CD4-positive, alpha-beta T cell (primary cell): ENCODE data around the gene SPESP1. TPM values are rescaled to one million over a fixed set of nuclear protein-coding genes. Genes with fewer than 3 reads are reported as not detected.

Experiments used
- ATAC-seq: fragments of 200-7000 bp; cut with Tn5 transposase; one replicate; pipeline ENCODE4 v1.10.0; 2022; ENCODE audit warnings: mild to moderate bottlenecking; ENCODE audit not compliant: poor library complexity
- CTCF ChIA-PET: fragments of 350-600 bp; sonication (Branson Sonifier 250); formaldehyde crosslinking; loops from one replicate; lab custom pipeline; 2021; ENCODE audit warnings: antibody characterized with exemption, inconsistent platforms; lab: Charles Lee
- POLR2A ChIA-PET: fragments of 350-600 bp; sonication (Branson Sonifier 250); formaldehyde crosslinking; loops from one replicate; lab custom pipeline; 2021; ENCODE audit warnings: antibody characterized with exemption, inconsistent platforms; lab: Charles Lee
- DNase-seq, 14 experiments: peaks; one replicate each; pipeline ENCODE4 v3.0.0-alpha.2; 2013 to 2020; ENCODE audit warnings: mixed read lengths in 2 of 14
- H3K27ac ChIP-seq, 2 donors: one replicate each; pipeline versions ENCODE4 v1.5.1 to v1.7.0; 2013; ENCODE audit warnings: low read length in 2 of 2, low read depth in 1 of 2, mild to moderate bottlenecking in 1 of 2
- H3K27me3 ChIP-seq, 2 experiments: 1 replicate in 1 of 2; 2 replicates in 1 of 2; pipeline versions ENCODE4 v1.6.1 to v1.7.0; 2013; ENCODE audit warnings: low read length in 2 of 2, control low read depth in 1 of 2, mild to moderate bottlenecking in 1 of 2, moderate library complexity in 1 of 2; ENCODE audit not compliant: insufficient read depth in 2 of 2, control insufficient read depth in 1 of 2
- H3K36me3 ChIP-seq: one replicate; pipeline ENCODE4 v1.6.1; 2013; ENCODE audit warnings: low read length, control low read depth; ENCODE audit not compliant: insufficient read depth
- H3K4me1 ChIP-seq: one replicate; pipeline ENCODE4 v1.6.1; 2013; ENCODE audit warnings: low read length, control low read depth; ENCODE audit not compliant: insufficient read depth
- H3K4me3 ChIP-seq: one replicate; pipeline ENCODE4 v1.5.1; 2013; ENCODE audit warnings: mild to moderate bottlenecking, low read length, moderate library complexity
- H3K9me3 ChIP-seq, 2 experiments: 1 replicate in 1 of 2; 2 replicates in 1 of 2; pipeline versions ENCODE4 v1.6.1 to v1.7.0; 2013; ENCODE audit warnings: low read length in 2 of 2, mild to moderate bottlenecking in 2 of 2, control low read depth in 1 of 2, moderate library complexity in 1 of 2; ENCODE audit not compliant: control insufficient read depth in 1 of 2, insufficient read depth in 1 of 2
- H3K27ac Mint-ChIP-seq: one replicate; pipeline ENCODE4 v1.8.0; 2020; ENCODE audit warnings: mixed read lengths
- H3K27me3 Mint-ChIP-seq: one replicate; pipeline ENCODE4 v1.8.0; 2021; ENCODE audit warnings: mixed read lengths
- H3K36me3 Mint-ChIP-seq: one replicate; pipeline ENCODE4 v1.8.0; 2021; ENCODE audit warnings: low read depth, mixed read lengths
- H3K4me1 Mint-ChIP-seq: one replicate; pipeline ENCODE4 v1.8.0; 2021; ENCODE audit warnings: low read depth, mixed read lengths
- H3K4me3 Mint-ChIP-seq: one replicate; pipeline ENCODE4 v1.8.0; 2020; ENCODE audit warnings: mild to moderate bottlenecking, mixed read lengths
- H3K9me3 Mint-ChIP-seq: one replicate; pipeline ENCODE4 v1.8.0; 2020; ENCODE audit warnings: mixed read lengths
- intact Hi-C, 2 experiments: fragments of 100-400 bp; cut with DNase I in 1 of 2; cut with micrococcal nuclease in 1 of 2; formaldehyde crosslinking; loops; one replicate each; pipeline versions ENCODE4 v1.15.1 to v1.9.0; 2023 to 2025; cut with DNase I, micrococcal nuclease
- total RNA-seq, 174 experiments: library from RNA in 2 of 174; stranded (reverse) in 2 of 174; gene quantifications; one replicate each; pipeline ENCODE4 v1.2.3 and lab custom pipeline; 2021 to 2026
- TF ChIP-seq, protein P1 (sequence below): fragments of 200-600 bp; IDR thresholded peaks from one replicate; pipeline ENCODE4 v1.8.0; 2022; ENCODE audit warnings: antibody characterized with exemption, mild to moderate bottlenecking

The SPESP1 gene
- total RNA-seq, 2 experiments from 2014 or later = not detected

DNA sequence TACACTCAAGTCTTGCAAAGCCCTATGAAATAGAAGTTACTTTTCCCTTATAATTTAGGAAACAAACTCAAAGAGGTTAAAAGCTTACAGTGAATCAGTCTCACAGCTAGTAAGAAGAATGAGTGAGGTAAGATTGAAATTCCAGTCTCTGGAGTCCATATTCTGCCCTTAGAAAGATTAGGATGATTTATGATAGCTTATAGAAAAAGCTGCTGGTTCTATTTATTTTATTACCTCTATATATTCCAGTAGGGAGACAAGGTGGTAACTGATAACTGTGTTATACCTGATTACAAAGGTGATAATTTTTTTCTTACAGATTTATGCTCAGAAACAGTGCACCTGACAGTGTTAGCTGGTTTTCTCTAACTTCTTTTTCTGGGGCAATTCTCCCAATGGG is 34.1 kb upstream of the SPESP1 start:
- H3K4me1 ChIP-seq = no peaks in the 10 kb centered on the region
- peaks cover 31% of the 10 kb centered on the region for H3K27me3 Mint-ChIP-seq
- H3K27ac Mint-ChIP-seq = no peak overlapping the region
- H3K27ac ChIP-seq = no peak overlapping the region
- H3K9me3 Mint-ChIP-seq = no peaks in the 10 kb centered on the region
- H3K4me1 Mint-ChIP-seq = no peaks in the 10 kb centered on the region
- no peak overlapping the region for H3K4me3 Mint-ChIP-seq
- H3K27me3 ChIP-seq = peaks cover 0 to 7% of the 10 kb centered on the region in 2 experiments
- ChIA-PET POLR2A (no interaction called here), CTCF (no interaction called here)
- no peaks in the 10 kb centered on the region for H3K36me3 Mint-ChIP-seq
- intact Hi-C loops = no loop called here
- TF ChIP-seq, protein P1, sequence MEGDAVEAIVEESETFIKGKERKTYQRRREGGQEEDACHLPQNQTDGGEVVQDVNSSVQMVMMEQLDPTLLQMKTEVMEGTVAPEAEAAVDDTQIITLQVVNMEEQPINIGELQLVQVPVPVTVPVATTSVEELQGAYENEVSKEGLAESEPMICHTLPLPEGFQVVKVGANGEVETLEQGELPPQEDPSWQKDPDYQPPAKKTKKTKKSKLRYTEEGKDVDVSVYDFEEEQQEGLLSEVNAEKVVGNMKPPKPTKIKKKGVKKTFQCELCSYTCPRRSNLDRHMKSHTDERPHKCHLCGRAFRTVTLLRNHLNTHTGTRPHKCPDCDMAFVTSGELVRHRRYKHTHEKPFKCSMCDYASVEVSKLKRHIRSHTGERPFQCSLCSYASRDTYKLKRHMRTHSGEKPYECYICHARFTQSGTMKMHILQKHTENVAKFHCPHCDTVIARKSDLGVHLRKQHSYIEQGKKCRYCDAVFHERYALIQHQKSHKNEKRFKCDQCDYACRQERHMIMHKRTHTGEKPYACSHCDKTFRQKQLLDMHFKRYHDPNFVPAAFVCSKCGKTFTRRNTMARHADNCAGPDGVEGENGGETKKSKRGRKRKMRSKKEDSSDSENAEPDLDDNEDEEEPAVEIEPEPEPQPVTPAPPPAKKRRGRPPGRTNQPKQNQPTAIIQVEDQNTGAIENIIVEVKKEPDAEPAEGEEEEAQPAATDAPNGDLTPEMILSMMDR = no peak
- ATAC-seq (no peak), DNase-seq (no peak)
- no peaks in the 10 kb centered on the region for H3K9me3 ChIP-seq
- no peak overlapping the region for H3K4me3 ChIP-seq
- no peaks in the 10 kb centered on the region for H3K36me3 ChIP-seq

DNA sequence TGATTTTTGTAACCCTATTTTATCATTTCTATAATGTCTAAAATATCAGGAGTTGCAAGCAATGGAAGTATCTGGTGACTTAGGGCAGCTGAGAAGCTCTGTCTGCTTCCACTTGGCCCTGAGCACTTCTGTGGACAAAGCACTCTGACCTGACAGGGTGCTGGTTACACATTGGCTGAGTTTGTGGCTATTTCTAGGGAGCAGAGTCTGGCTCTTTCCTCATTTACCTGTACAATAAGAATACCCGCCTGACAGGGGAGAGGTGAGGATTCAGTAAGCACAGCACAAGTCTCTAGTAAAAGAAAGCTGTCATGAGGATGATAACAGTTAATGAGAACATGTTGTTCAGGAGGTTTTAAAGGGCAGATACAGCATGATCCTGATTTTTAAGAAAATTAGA is 33.3 kb upstream of the SPESP1 start:
- Histone ChIP-seq H3K9me3 (no peaks in the 10 kb centered on the region), H3K27me3 (peaks cover under 1 to 7% of the 10 kb centered on the region in 2 experiments), H3K4me1 (no peaks in the 10 kb centered on the region), H3K36me3 (no peaks in the 10 kb centered on the region), H3K27ac (no peak overlapping the region), H3K4me3 (no peak overlapping the region)
- Mint-ChIP-seq H3K36me3 (no peaks in the 10 kb centered on the region), H3K9me3 (no peaks in the 10 kb centered on the region), H3K4me1 (no peaks in the 10 kb centered on the region), H3K4me3 (no peak overlapping the region), H3K27me3 (peaks cover 37% of the 10 kb centered on the region), H3K27ac (no peak overlapping the region)
- DNase-seq (no peak), ATAC-seq (no peak)
- ChIA-PET POLR2A (no interaction called here), CTCF (no interaction called here)
- TF ChIP-seq, protein P1 = no peak
- intact Hi-C loops = no loop called here

DNA sequence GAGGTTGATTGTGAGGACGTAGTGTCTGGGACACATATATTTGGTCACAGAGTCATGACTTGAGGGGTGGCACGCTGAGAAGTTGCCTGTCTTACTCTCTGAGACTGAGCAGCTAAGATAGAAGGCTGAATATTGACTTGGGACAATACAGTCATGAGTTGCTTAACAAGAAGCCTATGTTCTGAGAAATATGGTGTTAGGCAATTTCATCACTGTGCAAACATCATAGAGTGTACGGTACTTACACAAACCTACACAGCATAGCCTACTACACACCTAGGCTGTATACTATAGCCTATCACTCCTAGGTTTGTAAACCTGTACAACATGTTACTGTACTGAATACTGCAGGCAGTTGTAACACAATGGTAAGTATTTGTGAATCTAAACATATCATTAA is 30.3 kb upstream of the SPESP1 start:
- intact Hi-C loops = no loop called here

More for the DNA sequence above, 30.3 kb upstream of the SPESP1 start:
- H3K27ac ChIP-seq = no peak overlapping the region
- H3K4me3 Mint-ChIP-seq = no peak overlapping the region
- ChIA-PET CTCF (no interaction called here), POLR2A (no interaction called here)
- no peak for ATAC-seq
- H3K9me3 ChIP-seq = no peaks in the 10 kb centered on the region
- no peaks in the 10 kb centered on the region for H3K4me1 ChIP-seq
- H3K27me3 Mint-ChIP-seq = peaks cover 36% of the 10 kb centered on the region
- no peak overlapping the region for H3K27ac Mint-ChIP-seq
- H3K4me3 ChIP-seq = no peak overlapping the region
- H3K36me3 Mint-ChIP-seq = no peaks in the 10 kb centered on the region
- TF ChIP-seq, protein P1 = no peak
- H3K9me3 Mint-ChIP-seq = no peaks in the 10 kb centered on the region
- H3K36me3 ChIP-seq = no peaks in the 10 kb centered on the region
- H3K27me3 ChIP-seq = peaks cover 2 to 4% of the 10 kb centered on the region in 2 experiments
- no peaks in the 10 kb centered on the region for H3K4me1 Mint-ChIP-seq
- DNase-seq = no peak
